AG04450 (cell line): Measurements from ENCODE around the gene AKAP10. TPM values are rescaled to one million over a fixed set of nuclear protein-coding genes. Genes with fewer than 3 reads are reported as not detected.
"Not testable (repeated sequence)": the region's sequence is repeated elsewhere in the genome, so short reads cannot be mapped to it uniquely, and the experiment has no call there.

Experiments
- CTCF ChIA-PET: fragments of 300-600, 350-600 bp; formaldehyde crosslinking; extraction: SDS; loops from one replicate; lab custom pipeline; 2022; ENCODE audit warnings: antibody characterized with exemption, inconsistent platforms; lab: Charles Lee
- POLR2A ChIA-PET: fragments of 350-600 bp; formaldehyde crosslinking; extraction: SDS; loops from one replicate; lab custom pipeline; 2021; ENCODE audit warnings: antibody characterized with exemption, inconsistent platforms; lab: Yijun Ruan, JAX
- DNase-seq: peaks from one replicate; pipeline ENCODE4 v3.0.0-alpha.2; 2011; ENCODE audit warnings: low read depth, low spot score
- H3K27ac ChIP-seq: one replicate; pipeline ENCODE4 v1.5.1; 2012; ENCODE audit warnings: low read depth, low read length, control low read depth
- H3K27me3 ChIP-seq: one replicate; pipeline ENCODE4 v1.6.0; 2012; ENCODE audit warnings: low read length; ENCODE audit not compliant: control insufficient read depth, insufficient read depth
- H3K4me3 ChIP-seq: 2 replicates; pipeline ENCODE4 v1.5.1; 2011; ENCODE audit warnings: mild to moderate bottlenecking, low read depth, low read length, control low read depth
- H3K9me3 ChIP-seq: 2 replicates; pipeline ENCODE4 v1.5.1; 2012; ENCODE audit warnings: low read length; ENCODE audit not compliant: control insufficient read depth, insufficient read depth
- CTCF ChIP-seq: IDR thresholded peaks from 2 replicates; pipeline ENCODE4 v1.5.1; 2011; ENCODE audit warnings: low read depth, low read length, control low read depth, inconsistent platforms
- polyA plus RNA-seq: library from polyadenylated mRNA; depleted of rRNA; stranded (reverse); fragments of >200 nt; gene quantifications from 2 replicates; pipeline ENCODE4 v1.2.3, GENCODE V29; 2011

Gene AKAP10
- polyA plus RNA-seq, 1 experiment: 33.2 TPM

GRCh38 chr17:19958023-19958422 lies 19.6 kb downstream of the AKAP10 start:
- peak; percentile 76 for DNase-seq
- no peak overlapping the region for H3K4me3 ChIP-seq
- POLR2A ChIA-PET: no interaction called here

GRCh38 chr17:19955099-19955498 lies 22.5 kb downstream of the AKAP10 start:
- H3K9me3 ChIP-seq: peaks cover 5% of the 10 kb centered on the region
- ChIA-PET POLR2A (no interaction called here), CTCF (no interaction called here)
- H3K4me3 ChIP-seq: no peak overlapping the region
- no peaks in the 10 kb centered on the region for H3K27me3 ChIP-seq
- TF ChIP-seq CTCF: no peak
- no peak overlapping the region for H3K27ac ChIP-seq
- DNase-seq: no peak

More at GRCh38 chr17:19958023-19958422, 19.6 kb downstream of the AKAP10 start:
- Histone ChIP-seq H3K27me3 (no peaks in the 10 kb centered on the region), H3K9me3 (peaks cover 5% of the 10 kb centered on the region), H3K27ac (peak overlapping the region; percentile 12)
- CTCF ChIA-PET: no interaction called here
- no peak for TF ChIP-seq CTCF

GRCh38 chr17:19951411-19951810 lies 26.2 kb downstream of the AKAP10 start:
- POLR2A ChIA-PET, H3K4me3 ChIP-seq, H3K27ac ChIP-seq, H3K27me3 ChIP-seq, DNase-seq, H3K9me3 ChIP-seq, CTCF ChIA-PET: not testable (repeated sequence)

- DNase-seq, H3K27ac ChIP-seq, CTCF ChIA-PET, H3K9me3 ChIP-seq, H3K4me3 ChIP-seq, H3K27me3 ChIP-seq, POLR2A ChIA-PET: not testable (repeated sequence)
Observed at GRCh38 chr17:19950624-19951195, 26.9 kb downstream of the AKAP10 start.

GRCh38 chr17:19948116-19948943 lies 29.3 kb downstream of the AKAP10 start:
- no peak for TF ChIP-seq CTCF
- ChIA-PET CTCF (no interaction called here), POLR2A (no interaction called here)
- Histone ChIP-seq H3K9me3 (no peaks in the 10 kb centered on the region; the same call in 1 of the 2 replicates), H3K27ac (no peak overlapping the region), H3K4me3 (no peak overlapping the region), H3K27me3 (no peaks in the 10 kb centered on the region)
- DNase-seq: no peak

- no peak for DNase-seq
Observed at GRCh38 chr17:19946921-19947320, 30.7 kb downstream of the AKAP10 start.

More at GRCh38 chr17:19946921-19947320, 30.7 kb downstream of the AKAP10 start:
- no peaks in the 10 kb centered on the region; the same call in 1 of the 2 replicates for H3K9me3 ChIP-seq
- ChIA-PET POLR2A (no interaction called here), CTCF (no interaction called here)
- no peak overlapping the region for H3K4me3 ChIP-seq
- H3K27me3 ChIP-seq: no peaks in the 10 kb centered on the region
- no peak for TF ChIP-seq CTCF
- no peak overlapping the region for H3K27ac ChIP-seq
